Measurements from ENCODE around the gene LASP1.

The LASP1 gene

DNA sequence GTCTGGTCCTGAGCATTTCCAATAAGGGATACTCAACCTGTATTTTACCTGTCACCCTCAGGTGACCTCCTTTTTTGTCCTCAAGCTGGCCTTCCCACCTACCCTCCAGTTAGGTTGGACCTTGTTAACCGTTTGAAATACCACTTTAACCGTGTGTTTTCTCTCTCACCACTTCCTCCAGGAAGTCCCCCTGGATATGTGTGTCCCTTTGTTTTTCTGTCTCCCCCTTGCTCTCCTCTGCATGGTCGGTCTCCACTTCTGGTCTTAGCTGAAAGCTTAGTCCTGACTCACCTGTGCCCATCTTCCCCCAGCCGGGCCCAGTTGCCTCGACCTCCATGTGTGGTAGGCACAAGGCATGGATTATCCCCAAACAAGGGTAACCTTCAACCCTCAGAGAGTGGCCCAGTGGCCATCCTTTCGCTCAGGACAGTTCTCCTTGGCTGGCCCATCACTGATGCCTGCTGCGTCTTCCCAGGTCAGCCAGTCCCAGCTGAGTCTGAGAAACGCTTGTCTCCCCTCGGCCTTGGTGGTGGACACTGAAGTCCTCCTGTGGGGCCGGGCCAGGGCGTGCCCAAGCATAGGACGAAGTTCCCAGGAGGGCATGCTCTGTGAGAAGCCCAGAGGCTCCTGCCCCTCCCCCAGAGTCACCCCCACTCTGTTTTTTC, 20.0 kb downstream of the LASP1 start:
- DNase-seq (ENCODE audit: low spot score) (no peak), ATAC-seq (ENCODE audit: low read depth) (no peak)
- no peaks in the 10 kb centered on the region for H3K27me3 ChIP-seq (ENCODE audit: insufficient read depth, poor library complexity, severe bottlenecking)
- no peak overlapping the region for H3K4me3 ChIP-seq (ENCODE audit: severe bottlenecking)
- peaks cover 82% of the 10 kb centered on the region for H3K36me3 ChIP-seq (ENCODE audit: low read depth)
- TF ChIP-seq CTCF (IDR thresholded peaks at IDR 0.05; ENCODE audit: poor library complexity, severe bottlenecking): no peak
- no peaks in the 10 kb centered on the region for H3K4me1 ChIP-seq (ENCODE audit: insufficient read depth, poor library complexity, severe bottlenecking)
- H3K9me3 ChIP-seq (ENCODE audit: severe bottlenecking): no peaks in the 10 kb centered on the region
- H3K27ac ChIP-seq (ENCODE audit: poor library complexity, severe bottlenecking): no peak overlapping the region

GRCh38 chr17:38890410-38890746, 20.5 kb downstream of the LASP1 start:
- no peak for DNase-seq (ENCODE audit: low spot score)
- ATAC-seq (ENCODE audit: low read depth): no peak
- Histone ChIP-seq H3K4me3 (ENCODE audit: severe bottlenecking) (no peak overlapping the region), H3K9me3 (ENCODE audit: severe bottlenecking) (no peaks in the 10 kb centered on the region), H3K27ac (ENCODE audit: poor library complexity, severe bottlenecking) (no peak overlapping the region), H3K27me3 (ENCODE audit: insufficient read depth, poor library complexity, severe bottlenecking) (no peaks in the 10 kb centered on the region), H3K36me3 (ENCODE audit: low read depth) (peaks cover 80% of the 10 kb centered on the region), H3K4me1 (ENCODE audit: insufficient read depth, poor library complexity, severe bottlenecking) (no peaks in the 10 kb centered on the region)
- TF ChIP-seq CTCF (IDR thresholded peaks at IDR 0.05; ENCODE audit: poor library complexity, severe bottlenecking): no peak

DNA sequence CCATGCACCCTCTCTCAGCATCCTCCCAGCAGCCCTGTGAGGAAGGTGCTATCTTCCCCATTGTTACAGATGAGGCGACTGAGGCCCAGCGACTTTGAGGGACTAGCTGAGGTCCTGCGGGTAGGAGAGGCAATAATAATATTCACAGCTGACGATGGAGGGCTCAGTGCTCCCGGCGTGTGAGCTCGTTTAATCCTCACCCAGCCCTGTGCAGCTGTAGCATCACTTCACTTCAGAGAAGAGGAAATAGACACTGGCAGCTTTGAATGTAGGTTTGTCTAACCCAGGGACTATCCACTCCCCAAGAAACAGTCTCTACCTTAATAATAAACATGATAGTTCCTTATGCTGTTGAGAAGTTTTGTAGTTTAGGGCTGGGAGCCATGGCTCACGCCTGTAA, 21.6 kb downstream of the LASP1 start:
- DNase-seq (ENCODE audit: low spot score): no peak
- H3K36me3 ChIP-seq (ENCODE audit: low read depth): peaks cover 78% of the 10 kb centered on the region
- TF ChIP-seq CTCF (IDR thresholded peaks at IDR 0.05; ENCODE audit: poor library complexity, severe bottlenecking): no peak

DNA sequence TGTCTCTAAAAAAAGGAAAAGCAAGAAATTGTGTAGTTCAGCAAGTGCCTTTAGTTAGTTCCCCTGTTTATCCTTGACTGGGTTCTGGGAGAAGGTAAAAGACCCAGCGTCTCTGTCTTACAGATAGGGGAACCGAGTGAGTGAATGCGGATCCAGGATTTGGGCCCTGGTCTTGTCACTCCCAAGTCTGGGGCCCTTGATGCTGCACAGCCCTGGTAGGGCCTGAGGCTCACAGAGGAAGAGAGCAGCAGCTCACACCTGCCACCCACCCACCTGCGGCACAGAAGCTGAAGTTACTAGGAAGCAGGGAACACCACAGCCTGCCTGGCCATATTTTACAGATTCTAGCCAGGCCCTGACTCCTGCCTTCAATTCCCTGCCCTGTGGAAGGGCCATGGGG, 22.2 kb downstream of the LASP1 start:
- Histone ChIP-seq H3K9me3 (ENCODE audit: severe bottlenecking) (no peaks in the 10 kb centered on the region), H3K4me3 (ENCODE audit: severe bottlenecking) (no peak overlapping the region), H3K4me1 (ENCODE audit: insufficient read depth, poor library complexity, severe bottlenecking) (no peaks in the 10 kb centered on the region), H3K27ac (ENCODE audit: poor library complexity, severe bottlenecking) (no peak overlapping the region), H3K27me3 (ENCODE audit: insufficient read depth, poor library complexity, severe bottlenecking) (no peaks in the 10 kb centered on the region), H3K36me3 (ENCODE audit: low read depth) (peaks cover 78% of the 10 kb centered on the region)
- no peak for DNase-seq (ENCODE audit: low spot score)
- TF ChIP-seq CTCF (IDR thresholded peaks at IDR 0.05; ENCODE audit: poor library complexity, severe bottlenecking): no peak
- ATAC-seq (ENCODE audit: low read depth): no peak

More for the DNA sequence above, 21.6 kb downstream of the LASP1 start:
- Histone ChIP-seq H3K27me3 (ENCODE audit: insufficient read depth, poor library complexity, severe bottlenecking) (no peaks in the 10 kb centered on the region), H3K9me3 (ENCODE audit: severe bottlenecking) (no peaks in the 10 kb centered on the region), H3K27ac (ENCODE audit: poor library complexity, severe bottlenecking) (no peak overlapping the region), H3K4me3 (ENCODE audit: severe bottlenecking) (no peak overlapping the region), H3K4me1 (ENCODE audit: insufficient read depth, poor library complexity, severe bottlenecking) (no peaks in the 10 kb centered on the region)
- ATAC-seq (ENCODE audit: low read depth): no peak

GRCh38 chr17:38892620-38893019, 22.8 kb downstream of the LASP1 start:
- no peak for DNase-seq (ENCODE audit: low spot score)
- ATAC-seq (ENCODE audit: low read depth): no peak
- Histone ChIP-seq H3K36me3 (ENCODE audit: low read depth) (peaks cover 79% of the 10 kb centered on the region), H3K27me3 (ENCODE audit: insufficient read depth, poor library complexity, severe bottlenecking) (no peaks in the 10 kb centered on the region), H3K4me1 (ENCODE audit: insufficient read depth, poor library complexity, severe bottlenecking) (no peaks in the 10 kb centered on the region), H3K27ac (ENCODE audit: poor library complexity, severe bottlenecking) (no peak overlapping the region), H3K9me3 (ENCODE audit: severe bottlenecking) (no peaks in the 10 kb centered on the region), H3K4me3 (ENCODE audit: severe bottlenecking) (no peak overlapping the region)
- no peak for TF ChIP-seq CTCF (IDR thresholded peaks at IDR 0.05; ENCODE audit: poor library complexity, severe bottlenecking)
